Ascending aorta (tissue), 2 donors: Measurements from ENCODE around the gene REV1. TPM values are rescaled to one million over a fixed set of nuclear protein-coding genes. Genes with fewer than 3 reads are reported as not detected.
A peak's percentile ranks its signal among the peaks of the same experiment; 100 is the strongest.

Source experiments
- DNase-seq, 2 donors: peaks; one replicate each; pipeline ENCODE4 v3.0.0-alpha.2; 2019; ENCODE audit warnings: low spot score in 2 of 2
- H3K27ac ChIP-seq, 2 donors: fragments of 200-600 bp; sonication (generic); one replicate each; pipeline ENCODE4 v1.5.1; 2016 to 2017; ENCODE audit warnings: mild to moderate bottlenecking in 1 of 2
- H3K27me3 ChIP-seq: fragments of 200-600 bp; sonication (generic); one replicate; pipeline ENCODE4 v1.5.1; 2017
- H3K36me3 ChIP-seq, 2 donors: fragments of 200-600 bp; sonication (generic); one replicate each; pipeline ENCODE4 v1.5.1; 2016
- H3K4me1 ChIP-seq, 2 donors: fragments of 200-600 bp; sonication (generic); one replicate each; pipeline ENCODE4 v1.5.1; 2016 to 2017; ENCODE audit warnings: mild to moderate bottlenecking in 1 of 2
- H3K4me3 ChIP-seq, 2 donors: fragments of 200-600 bp; sonication (generic); one replicate each; pipeline ENCODE4 v1.5.1; 2016 to 2017; ENCODE audit warnings: mild to moderate bottlenecking in 1 of 2
- H3K9me3 ChIP-seq, 2 donors: fragments of 200-600 bp; sonication (generic); one replicate each; pipeline ENCODE4 v1.5.1; 2016
- CTCF ChIP-seq, 3 experiments: fragments of 200-600 bp in 2 of 3; fragments of 450-650 bp in 1 of 3; sonication (generic) in 2 of 3; IDR thresholded peaks; one replicate each; pipeline ENCODE4 v1.5.1; 2016 to 2019; ENCODE audit warnings: antibody characterized with exemption in 3 of 3, mild to moderate bottlenecking in 1 of 3, moderate library complexity in 1 of 3
- intact Hi-C: fragments of 100-400 bp; cut with DNase I; formaldehyde crosslinking; loops from one replicate; pipeline ENCODE4 v1.15.1; 2023
- total RNA-seq: library from RNA; depleted of rRNA; stranded (reverse); fragments of >200 nt; gene quantifications from one replicate; pipeline ENCODE4 v1.1.0, GENCODE V29; 2016

Gene REV1
- total RNA-seq, 1 donor from 2014 or later, result 26.8 TPM

GRCh38 chr2:99490623-99491461 is 1.0 kb upstream of the REV1 start:
- H3K27ac ChIP-seq, result peak overlapping the region; percentile 89 to 99
- peak overlapping the region; percentile 99 to 100 for H3K4me3 ChIP-seq
- H3K9me3 ChIP-seq, result no peaks in the 10 kb centered on the region
- H3K4me1 ChIP-seq, result peaks cover 0 to 14% of the 10 kb centered on the region in 2 donors
- DNase-seq, result no peak
- no peaks in the 10 kb centered on the region for H3K36me3 ChIP-seq
- no peaks in the 10 kb centered on the region for H3K27me3 ChIP-seq
- intact Hi-C loops, result loop anchor here (1.0 to 10.0 kb wide), 5 partner anchors 48 to 1074 kb away; partner anchors contain the start of genes LIPT1, MITD1, MRPL30 and PDCL3
- no peak for TF ChIP-seq CTCF (IDR thresholded peaks at IDR 0.05)

- H3K27ac ChIP-seq, result peak overlapping the region; percentile 89 to 99
- H3K36me3 ChIP-seq, result no peaks in the 10 kb centered on the region
- H3K4me3 ChIP-seq, result peak overlapping the region; percentile 99 to 100
- no peaks in the 10 kb centered on the region for H3K9me3 ChIP-seq
- intact Hi-C loops, result no loop called here
- DNase-seq, result peak in 1 of 2 donors; percentile 78
- TF ChIP-seq CTCF (IDR thresholded peaks at IDR 0.05), result no peak
- H3K27me3 ChIP-seq, result no peaks in the 10 kb centered on the region
- H3K4me1 ChIP-seq, result peaks cover 0 to 14% of the 10 kb centered on the region in 2 donors
Observed at GRCh38 chr2:99489063-99489760, 605 bp downstream of the REV1 start.

- Histone ChIP-seq H3K27ac (peak overlapping the region; percentile 89 to 99), H3K4me1 (peaks cover 0 to 14% of the 10 kb centered on the region in 2 donors), H3K27me3 (no peaks in the 10 kb centered on the region), H3K9me3 (no peaks in the 10 kb centered on the region), H3K4me3 (peak overlapping the region; percentile 99 to 100), H3K36me3 (no peaks in the 10 kb centered on the region)
- intact Hi-C loops, result no loop called here
- no peak for DNase-seq
- TF ChIP-seq CTCF (IDR thresholded peaks at IDR 0.05), result no peak
Observed at GRCh38 chr2:99488539-99489062, 1.2 kb downstream of the REV1 start.

- no peak for TF ChIP-seq CTCF (IDR thresholded peaks at IDR 0.05)
- Histone ChIP-seq H3K36me3 (no peaks in the 10 kb centered on the region), H3K9me3 (no peaks in the 10 kb centered on the region), H3K27ac (no peak overlapping the region), H3K4me3 (peak overlapping the region in 1 of 2 donors; percentile 99), H3K4me1 (peaks cover 0 to 14% of the 10 kb centered on the region in 2 donors), H3K27me3 (no peaks in the 10 kb centered on the region)
- intact Hi-C loops, result no loop called here
- no peak for DNase-seq
Observed at GRCh38 chr2:99487906-99488305, 1.9 kb downstream of the REV1 start.

- no peak for DNase-seq
- H3K27me3 ChIP-seq, result no peaks in the 10 kb centered on the region
- no peaks in the 10 kb centered on the region for H3K9me3 ChIP-seq
- no peak overlapping the region for H3K4me3 ChIP-seq
- no peak for TF ChIP-seq CTCF (IDR thresholded peaks at IDR 0.05)
- peaks cover 0 to 17% of the 10 kb centered on the region in 2 donors for H3K4me1 ChIP-seq
- intact Hi-C loops, result no loop called here
- H3K36me3 ChIP-seq, result no peaks in the 10 kb centered on the region
- H3K27ac ChIP-seq, result no peak overlapping the region
Observed at GRCh38 chr2:99485824-99486223, 4.0 kb downstream of the REV1 start.
